ENCODE data around the gene RASL10A.

The RASL10A gene

GRCh38 chr22:29339381-29340235, 24.1 kb upstream of the RASL10A start:
- no peak for DNase-seq (ENCODE audit: low read depth in 2 of 2)

GRCh38 chr22:29338398-29338797, 22.9 kb upstream of the RASL10A start:
- DNase-seq (ENCODE audit: low read depth in 2 of 2): no peak

- no peak for DNase-seq (ENCODE audit: low read depth in 2 of 2)
Measured at GRCh38 chr22:29337631-29338284, 22.3 kb upstream of the RASL10A start.

- DNase-seq (ENCODE audit: low read depth in 2 of 2): no peak
Measured at GRCh38 chr22:29336751-29337490, 21.4 kb upstream of the RASL10A start.

GRCh38 chr22:29335656-29336055, 20.2 kb upstream of the RASL10A start:
- no peak for DNase-seq (ENCODE audit: low read depth in 2 of 2)

GRCh38 chr22:29334696-29335344, 19.3 kb upstream of the RASL10A start:
- DNase-seq (ENCODE audit: low read depth in 2 of 2): no peak

- no peak for DNase-seq (ENCODE audit: low read depth in 2 of 2)
Measured at GRCh38 chr22:29334148-29334547, 18.7 kb upstream of the RASL10A start.

- no peak for DNase-seq (ENCODE audit: low read depth in 2 of 2)
Measured at GRCh38 chr22:29332886-29333496, 17.5 kb upstream of the RASL10A start.

- no peak for DNase-seq (ENCODE audit: low read depth in 2 of 2)
Measured at GRCh38 chr22:29331658-29332300, 16.3 kb upstream of the RASL10A start.

GRCh38 chr22:29331213-29331612, 15.7 kb upstream of the RASL10A start:
- DNase-seq (ENCODE audit: low read depth in 2 of 2): no peak

- no peak for DNase-seq (ENCODE audit: low read depth in 2 of 2)
Measured at GRCh38 chr22:29330753-29331152, 15.3 kb upstream of the RASL10A start.

- DNase-seq (ENCODE audit: low read depth in 2 of 2): no peak
Measured at GRCh38 chr22:29330291-29330690, 14.8 kb upstream of the RASL10A start.

- no peak for DNase-seq (ENCODE audit: low read depth in 2 of 2)
Measured at GRCh38 chr22:29329581-29329980, 14.1 kb upstream of the RASL10A start.

- no peak for DNase-seq (ENCODE audit: low read depth in 2 of 2)
Measured at GRCh38 chr22:29328566-29329500, 13.3 kb upstream of the RASL10A start.

- DNase-seq (ENCODE audit: low read depth in 2 of 2): no peak
Measured at GRCh38 chr22:29328055-29328454, 12.6 kb upstream of the RASL10A start.

GRCh38 chr22:29327089-29327764, 11.7 kb upstream of the RASL10A start:
- no peak for DNase-seq (ENCODE audit: low read depth in 2 of 2)

- no peak for DNase-seq (ENCODE audit: low read depth in 2 of 2)
Measured at GRCh38 chr22:29326481-29326880, 11.0 kb upstream of the RASL10A start.

GRCh38 chr22:29325785-29326315, 10.4 kb upstream of the RASL10A start:
- DNase-seq (ENCODE audit: low read depth in 2 of 2): no peak

GRCh38 chr22:29325356-29325755, 9.9 kb upstream of the RASL10A start:
- no peak for DNase-seq (ENCODE audit: low read depth in 2 of 2)

Data from stimulated activated CD8-positive, alpha-beta memory T cell treated with anti-CD3 and anti-CD28 coated beads, Interleukin-2, amount 100 ng/mL, for 1 hour (primary cell).